ENCODE data around the gene ZNF384. TPM values are rescaled to one million over a fixed set of nuclear protein-coding genes. Genes with fewer than 3 reads are reported as not detected.

ZNF384 gene
- total RNA-seq, 2 experiments from 2014 or later: 48.6 to 95.5 TPM

GRCh38 chr12:6650832-6651231 lies 38.3 kb downstream of the ZNF384 start:
- Histone ChIP-seq H2AFZ (ENCODE audit: low read length) (no peak overlapping the region), H3K36me3 (ENCODE audit: insufficient read depth, low read length) (peaks cover 14% of the 10 kb centered on the region), H3K4me3 (ENCODE audit: low read depth, low read length, poor library complexity, severe bottlenecking) (no peak overlapping the region), H3K9me2 (ENCODE audit: insufficient read depth, low read length) (no peaks in the 10 kb centered on the region), H3K9me3 (ENCODE audit: low read length) (no peaks in the 10 kb centered on the region), H4K20me1 (ENCODE audit: insufficient read depth, low read length) (no peaks in the 10 kb centered on the region), H3K27ac (ENCODE audit: low read depth, low read length, poor library complexity, severe bottlenecking) (no peak overlapping the region), H3K4me2 (ENCODE audit: low read length) (no peak overlapping the region), H3K79me2 (ENCODE audit: insufficient read depth, low read depth, low read length) (no peaks in the 10 kb centered on the region), H3K4me1 (ENCODE audit: insufficient read depth, low read length, poor library complexity, severe bottlenecking) (peaks cover 9% of the 10 kb centered on the region)
- BruUV-seq (replicated peaks): no TSS peak
- POLR2A ChIA-PET: no interaction called here
- CTCF ChIA-PET (ENCODE audit: unreplicated experiment): no interaction called here
- TF ChIP-seq EZH2phosphoT487 (IDR thresholded peaks at IDR 0.05; ENCODE audit: borderline replicate concordance, low read depth, low read length): no peak
- TF ChIP-seq, protein P1, sequence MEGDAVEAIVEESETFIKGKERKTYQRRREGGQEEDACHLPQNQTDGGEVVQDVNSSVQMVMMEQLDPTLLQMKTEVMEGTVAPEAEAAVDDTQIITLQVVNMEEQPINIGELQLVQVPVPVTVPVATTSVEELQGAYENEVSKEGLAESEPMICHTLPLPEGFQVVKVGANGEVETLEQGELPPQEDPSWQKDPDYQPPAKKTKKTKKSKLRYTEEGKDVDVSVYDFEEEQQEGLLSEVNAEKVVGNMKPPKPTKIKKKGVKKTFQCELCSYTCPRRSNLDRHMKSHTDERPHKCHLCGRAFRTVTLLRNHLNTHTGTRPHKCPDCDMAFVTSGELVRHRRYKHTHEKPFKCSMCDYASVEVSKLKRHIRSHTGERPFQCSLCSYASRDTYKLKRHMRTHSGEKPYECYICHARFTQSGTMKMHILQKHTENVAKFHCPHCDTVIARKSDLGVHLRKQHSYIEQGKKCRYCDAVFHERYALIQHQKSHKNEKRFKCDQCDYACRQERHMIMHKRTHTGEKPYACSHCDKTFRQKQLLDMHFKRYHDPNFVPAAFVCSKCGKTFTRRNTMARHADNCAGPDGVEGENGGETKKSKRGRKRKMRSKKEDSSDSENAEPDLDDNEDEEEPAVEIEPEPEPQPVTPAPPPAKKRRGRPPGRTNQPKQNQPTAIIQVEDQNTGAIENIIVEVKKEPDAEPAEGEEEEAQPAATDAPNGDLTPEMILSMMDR (conservative IDR thresholded peaks at IDR 0.05; ENCODE audit: low read length): no peak
- intact Hi-C loops (cut with micrococcal nuclease; ENCODE audit: unreplicated experiment): no loop called here
- no peak for DNase-seq (ENCODE audit: low spot score)

GRCh38 chr12:6647083-6647604 lies 42.0 kb downstream of the ZNF384 start, which contains the start of gene ACRBP:
TSS of gene ACRBP (minus strand) at chr12:6647432. CDS start at chr12:6647366, 66 bp downstream.
- POLR2A ChIA-PET: interaction anchor here (0.8 to 1.4 kb wide), 2 partner anchors 15 to 16 kb away, joined by 4 to 5 read pairs; no protein-coding TSS in a partner anchor
- no peaks in the 10 kb centered on the region for H4K20me1 ChIP-seq (ENCODE audit: insufficient read depth, low read length)
- H3K9me2 ChIP-seq (ENCODE audit: insufficient read depth, low read length): no peaks in the 10 kb centered on the region
- H2AFZ ChIP-seq (ENCODE audit: low read length): peak within 1 kb of the TSS; percentile 63; the same call in 1 of the 2 replicates
- TF ChIP-seq, protein P1 (conservative IDR thresholded peaks at IDR 0.05; ENCODE audit: low read length): no peak
- TF ChIP-seq EZH2phosphoT487 (IDR thresholded peaks at IDR 0.05; ENCODE audit: borderline replicate concordance, low read depth, low read length): no peak
- H3K9me3 ChIP-seq (ENCODE audit: low read length): no peaks in the 10 kb centered on the region
- intact Hi-C loops (cut with micrococcal nuclease; ENCODE audit: unreplicated experiment): no loop called here
- no TSS peak for BruUV-seq (replicated peaks)
- no peak within 1 kb of the TSS for H3K27ac ChIP-seq (ENCODE audit: low read depth, low read length, poor library complexity, severe bottlenecking)
- H3K4me1 ChIP-seq (ENCODE audit: insufficient read depth, low read length, poor library complexity, severe bottlenecking): peaks cover 36% of the 10 kb centered on the region
- H3K79me2 ChIP-seq (ENCODE audit: insufficient read depth, low read depth, low read length): no peaks in the 10 kb centered on the region
- peaks cover 5% of the 10 kb centered on the region for H3K36me3 ChIP-seq (ENCODE audit: insufficient read depth, low read length)
- CTCF ChIA-PET (ENCODE audit: unreplicated experiment): interaction anchor here (0.6 kb wide), 1 partner anchor 54 kb away, joined by 3 read pairs; the partner anchor contains the start of gene PIANP
- DNase-seq (ENCODE audit: low spot score): peak; percentile 80
- H3K4me2 ChIP-seq (ENCODE audit: low read length): peak within 1 kb of the TSS; percentile 94
- H3K4me3 ChIP-seq (ENCODE audit: low read depth, low read length, poor library complexity, severe bottlenecking): peak within 1 kb of the TSS; percentile 72

Data from OCI-LY7 (cell line).